ENCODE data around the gene GJC1. TPM values are rescaled to one million over a fixed set of nuclear protein-coding genes. Genes with fewer than 3 reads are reported as not detected.

The GJC1 gene
- total and polyA plus RNA-seq, 9 of the 15 experiments (the other 6 are each of a cell fraction or from before 2014, with no cell fraction given), result 0.04 to 1.4 (median 0.18) TPM; not detected in 1

DNA sequence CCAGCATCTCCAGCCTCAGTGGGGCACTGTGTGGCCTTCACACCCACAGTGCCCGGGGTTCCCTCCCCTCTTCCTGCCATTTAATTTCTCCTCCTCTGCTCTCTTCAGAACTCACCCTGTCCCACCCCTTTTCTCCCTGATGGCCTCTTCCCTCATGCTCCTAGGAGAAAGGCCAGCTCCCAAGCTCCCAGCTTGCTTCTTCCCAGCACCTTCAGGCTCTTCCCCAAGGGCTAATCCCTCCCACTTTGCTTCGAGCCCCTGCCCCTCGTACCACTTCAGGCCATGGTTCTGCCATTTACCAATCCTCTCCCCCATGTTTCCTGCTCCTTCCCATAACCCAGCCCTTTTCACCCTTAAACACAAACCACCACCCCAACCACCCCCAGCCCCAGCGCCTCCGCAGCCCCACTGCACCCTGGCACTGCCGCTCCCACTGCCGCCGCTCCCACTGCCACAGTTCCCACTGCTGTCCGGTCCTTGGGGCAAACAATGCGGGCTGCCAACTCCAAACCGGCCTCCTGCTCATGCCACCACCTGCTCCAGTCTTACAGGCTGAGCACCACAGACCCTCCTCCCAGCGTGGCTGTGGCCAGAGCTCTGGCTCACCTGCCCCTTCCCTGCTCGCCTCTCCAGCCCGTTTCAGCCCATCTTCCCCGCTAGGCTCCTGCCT is 42.7 kb downstream of the GJC1 start:
- H3K4me1 ChIP-seq (replicated peaks in 1 of 2; ENCODE audit: control insufficient read depth in 2 of 2, insufficient read depth in 2 of 2, low read length in 2 of 2), result peaks cover 0 to 5% of the 10 kb centered on the region in 2 experiments; a peak in 2 of 5 replicates
- in situ Hi-C loops (cut with MboI), result no loop called here
- no peak overlapping the region for H3K4me2 ChIP-seq (ENCODE audit: insufficient read depth, low read length)
- DNase-seq (ENCODE audit: extremely low read depth in 1 of 4, low spot score in 3 of 4) (no peak), ATAC-seq (no peak), FAIRE-seq (no peak)
- no peak overlapping the region for H3K4me3 ChIP-seq
- H3K36me3 ChIP-seq (ENCODE audit: control insufficient read depth, insufficient read depth, low read length), result no peaks in the 10 kb centered on the region
- no peak overlapping the region for H3K27ac ChIP-seq (ENCODE audit: extremely low read depth, low read depth, low read length)
- H3K79me2 ChIP-seq (ENCODE audit: control insufficient read depth, insufficient read depth, low read length), result no peaks in the 10 kb centered on the region
- BruUV-seq (replicated peaks), result no TSS peak
- H2AFZ ChIP-seq (ENCODE audit: low read depth, low read length), result no peak overlapping the region
- H3K9me1 ChIP-seq (ENCODE audit: control insufficient read depth, insufficient read depth, low read length), result no peaks in the 10 kb centered on the region
- no peaks in the 10 kb centered on the region for H3K9me3 ChIP-seq (replicated peaks; ENCODE audit: control insufficient read depth, insufficient read depth, low read depth, low read length)
- H4K20me1 ChIP-seq (replicated peaks; ENCODE audit: control insufficient read depth, insufficient read depth, low read length), result no peaks in the 10 kb centered on the region; the same call in 1 of the 2 replicates
- intact Hi-C loops (cut with micrococcal nuclease), result no loop called here
- under 1% methylated on average over 12 of the region's 15 CpGs for WGBS (ENCODE audit: insufficient coverage, low coverage, missing lambda C conversion rate)
- no peak overlapping the region for H3K9ac ChIP-seq (ENCODE audit: insufficient read depth in 1 of 2, low read depth in 2 of 2, low read length in 2 of 2)
- peaks cover 21 to 46% of the 10 kb centered on the region in 2 experiments; a peak in 4 of 5 replicates for H3K27me3 ChIP-seq (ENCODE audit: control insufficient read depth in 2 of 2, insufficient read depth in 2 of 2, low read length in 2 of 2)
- CTCF ChIA-PET (ENCODE audit: low intra/inter-chr PET ratio), result no interaction called here
- TF ChIP-seq, protein P1, sequence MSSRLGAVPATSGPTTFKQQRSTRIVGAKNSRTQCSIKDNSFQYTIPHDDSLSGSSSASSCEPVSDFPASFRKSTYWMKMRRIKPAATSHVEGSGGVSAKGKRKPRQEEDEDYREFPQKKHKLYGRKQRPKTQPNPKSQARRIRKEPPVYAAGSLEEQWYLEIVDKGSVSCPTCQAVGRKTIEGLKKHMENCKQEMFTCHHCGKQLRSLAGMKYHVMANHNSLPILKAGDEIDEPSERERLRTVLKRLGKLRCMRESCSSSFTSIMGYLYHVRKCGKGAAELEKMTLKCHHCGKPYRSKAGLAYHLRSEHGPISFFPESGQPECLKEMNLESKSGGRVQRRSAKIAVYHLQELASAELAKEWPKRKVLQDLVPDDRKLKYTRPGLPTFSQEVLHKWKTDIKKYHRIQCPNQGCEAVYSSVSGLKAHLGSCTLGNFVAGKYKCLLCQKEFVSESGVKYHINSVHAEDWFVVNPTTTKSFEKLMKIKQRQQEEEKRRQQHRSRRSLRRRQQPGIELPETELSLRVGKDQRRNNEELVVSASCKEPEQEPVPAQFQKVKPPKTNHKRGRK (tag; IDR thresholded peaks at IDR 0.05), result no peak
- TF ChIP-seq ZNF311 (CRISPR knock-in tag; IDR thresholded peaks at IDR 0.05) (no peak), SMARCC2 (IDR thresholded peaks at IDR 0.05; ENCODE audit: low read depth) (no peak), NBN (IDR thresholded peaks at IDR 0.05; ENCODE audit: low read depth) (no peak), PRMT5 (CRISPR knock-in tag; IDR thresholded peaks at IDR 0.05) (no peak), NFRKB (IDR thresholded peaks at IDR 0.05; ENCODE audit: low read depth) (no peak), RBM34 (IDR thresholded peaks at IDR 0.05; ENCODE audit: borderline replicate concordance, insufficient read depth, low read length) (no peak)
- POLR2A ChIA-PET, result interaction anchor here (0.7 to 1.5 kb wide), 2 partner anchors 16 to 26 kb away, joined by 3 to 5 read pairs; no protein-coding TSS in a partner anchor
